Renal cortical epithelial cell (primary cell): Measurements from ENCODE around the gene HHATL. TPM values are rescaled to one million over a fixed set of nuclear protein-coding genes. Genes with fewer than 3 reads are reported as not detected.
"Not testable (repeated sequence)": the region's sequence is repeated elsewhere in the genome, so short reads cannot be mapped to it uniquely, and the experiment has no call there.

Source experiments
- DNase-seq: peaks from one replicate; pipeline ENCODE4 v3.0.0-alpha.2; 2011; ENCODE audit warnings: low read depth
- total RNA-seq: library from RNA; depleted of rRNA; stranded (reverse); fragments of >200 nt; gene quantifications from 2 replicates; pipeline ENCODE4 v1.2.3, GENCODE V29; 2014

The HHATL gene
- total RNA-seq, 1 donor from 2014 or later = not detected

DNA sequence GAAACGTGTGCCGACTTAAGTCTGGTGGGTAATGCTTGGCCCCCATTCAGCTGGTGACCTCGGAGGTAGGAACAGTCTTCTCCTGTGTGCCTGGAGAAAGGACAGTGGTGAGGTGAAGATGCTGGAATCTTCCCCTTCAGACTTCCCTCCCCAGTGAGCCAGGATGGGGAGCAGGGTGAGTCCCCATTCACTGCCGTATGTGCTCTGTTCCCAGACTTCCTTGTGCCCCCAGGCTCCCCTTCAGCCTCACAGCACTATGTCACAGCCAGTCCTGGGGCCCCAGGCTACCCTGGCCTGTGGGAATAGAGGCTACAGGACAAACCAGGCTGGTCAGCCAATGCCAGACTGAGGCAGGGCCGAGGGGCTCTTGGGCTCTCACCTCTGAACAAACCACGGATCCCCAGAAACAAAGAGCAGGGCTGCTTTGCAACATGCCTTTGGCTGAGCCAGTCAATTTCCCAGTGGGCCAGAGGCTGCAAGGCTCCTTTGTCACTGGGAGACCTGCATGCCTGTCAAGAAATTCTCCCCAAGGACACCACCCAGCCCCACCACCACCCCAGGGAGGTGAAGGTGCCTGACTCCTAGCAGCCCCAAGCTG is 31.8 kb upstream of the HHATL start:
- DNase-seq = no peak

DNA sequence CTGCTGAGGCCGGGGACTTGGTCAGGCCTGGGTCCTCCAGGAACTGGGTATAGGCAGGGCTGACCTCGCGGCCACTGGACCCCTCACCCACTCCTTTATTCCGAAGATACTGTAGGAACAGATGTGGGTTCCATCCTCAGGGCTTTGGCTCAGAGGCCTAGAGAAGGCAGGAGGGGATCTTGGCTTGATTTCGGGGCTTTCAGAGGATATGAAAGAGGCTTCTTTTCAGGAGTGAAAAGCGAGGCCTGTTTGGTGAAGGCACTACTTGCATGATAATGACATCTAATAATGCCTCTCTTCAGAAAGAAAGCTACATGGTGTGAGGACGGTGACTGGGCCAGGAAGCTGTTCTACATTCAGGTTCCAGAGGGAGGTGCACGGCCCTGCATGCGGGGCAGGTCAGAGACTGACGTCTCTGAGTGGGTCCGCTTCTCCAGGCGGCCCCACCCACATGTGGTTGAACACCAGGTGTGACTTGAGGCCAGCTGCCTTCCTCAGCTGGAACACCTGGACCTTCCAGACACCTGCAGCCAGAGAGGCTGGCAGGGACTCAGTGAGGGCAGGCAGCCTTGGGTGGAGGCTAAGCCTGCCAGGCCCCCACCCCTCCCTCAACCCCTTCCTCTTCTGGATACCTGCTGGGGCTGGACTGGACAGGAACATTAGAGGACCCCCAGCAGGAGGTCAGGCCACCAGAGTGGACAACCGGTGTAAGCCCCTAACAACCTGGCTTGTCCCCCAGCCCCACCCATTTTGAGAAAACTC is 31.1 kb upstream of the HHATL start:
- DNase-seq = no peak

DNA sequence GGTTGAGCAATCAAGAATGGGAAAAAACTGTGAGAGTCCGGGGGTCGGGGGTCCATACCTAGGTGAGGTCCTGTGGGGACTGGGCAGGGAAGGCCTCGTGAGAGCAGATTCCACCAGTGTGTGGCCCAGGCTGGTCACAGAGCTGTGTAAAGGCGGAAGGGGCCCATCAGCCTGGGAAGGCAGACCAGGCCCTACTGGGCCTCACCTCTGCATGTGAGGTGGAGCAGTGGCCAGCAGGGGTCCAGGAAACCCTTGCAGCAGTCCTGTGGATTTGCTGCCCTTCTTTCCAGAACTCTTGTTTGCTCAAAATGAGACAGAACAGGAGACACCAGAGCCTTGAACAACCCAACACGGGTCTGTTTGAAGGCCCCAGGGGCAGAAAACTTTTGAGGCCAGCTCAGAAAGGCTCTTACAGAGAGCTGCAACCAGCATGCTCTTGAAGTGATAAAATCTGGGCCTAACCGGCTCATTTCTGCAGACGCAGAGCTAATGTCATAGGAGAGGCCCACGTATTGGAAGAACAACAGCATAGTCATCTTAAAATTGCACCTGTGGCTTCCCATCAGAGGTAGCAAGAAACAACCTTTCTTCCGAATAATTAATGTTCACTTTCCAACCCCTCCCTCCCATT is 30.3 kb upstream of the HHATL start:
- DNase-seq = no peak

DNA sequence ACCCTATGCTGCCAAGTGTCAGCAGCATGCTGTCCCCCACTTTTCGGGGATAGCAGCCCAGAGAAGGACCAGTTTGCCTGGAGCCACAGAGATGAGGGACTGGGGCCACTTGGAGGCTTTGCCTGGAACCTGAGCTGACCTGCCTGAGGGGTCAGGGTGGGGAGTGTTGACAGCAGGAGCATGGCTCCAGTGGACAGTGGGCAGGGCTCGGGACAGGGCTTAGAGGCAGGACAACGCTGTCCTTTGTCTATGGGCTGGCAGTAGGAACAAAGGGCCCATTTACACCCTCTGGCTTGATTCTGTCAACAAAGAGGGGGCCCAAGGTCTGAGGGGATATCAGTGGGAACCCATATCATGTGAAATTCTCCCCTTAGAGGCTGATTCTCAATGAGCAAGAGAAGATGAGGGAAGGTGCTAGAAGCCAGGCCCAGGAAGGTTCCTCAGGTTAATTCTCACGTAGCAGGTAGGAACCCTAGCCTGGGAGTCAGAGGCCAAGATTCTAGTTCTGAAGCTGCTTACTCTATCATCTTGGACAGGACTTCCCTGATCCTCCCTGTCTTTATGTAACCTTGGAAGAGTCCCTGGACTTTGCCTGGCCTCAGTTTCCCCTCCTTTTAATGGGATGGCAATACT is 29.7 kb upstream of the HHATL start:
- DNase-seq = no peak

DNA sequence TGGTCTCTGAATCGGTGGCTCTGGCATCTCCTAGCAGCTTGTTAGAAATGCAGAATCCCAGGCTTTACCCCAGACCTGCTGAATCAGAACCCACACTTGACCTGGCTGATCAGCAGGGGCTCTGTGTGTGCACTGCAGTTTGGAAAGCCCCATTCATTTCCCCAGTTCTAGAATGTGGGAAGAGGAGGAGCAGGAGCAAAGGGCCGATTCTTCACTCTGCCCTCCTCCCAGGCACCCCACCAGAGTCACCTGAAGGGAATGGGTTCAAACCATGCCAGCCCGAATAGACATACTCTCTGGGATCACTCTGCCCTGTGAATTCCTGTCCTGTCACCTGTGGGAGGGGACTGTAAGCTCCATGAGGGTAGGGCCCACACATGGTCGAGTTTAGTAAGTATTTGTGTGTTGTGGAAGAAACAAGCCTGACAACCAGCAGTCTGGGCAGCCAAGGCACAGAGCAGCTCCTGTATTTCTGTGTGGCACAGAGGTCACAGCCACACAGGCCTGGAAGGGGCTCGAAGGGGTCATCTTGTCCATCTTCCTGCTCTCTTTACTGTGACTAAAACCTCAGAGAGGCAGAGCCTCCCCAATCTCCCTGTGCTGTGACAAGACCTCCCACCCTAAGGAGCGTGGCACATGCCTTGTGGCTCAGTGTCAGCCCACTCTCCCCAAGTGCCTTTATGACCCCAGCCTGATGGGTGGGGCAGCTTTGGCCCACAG is 29.0 kb upstream of the HHATL start:
- DNase-seq = no peak

DNA sequence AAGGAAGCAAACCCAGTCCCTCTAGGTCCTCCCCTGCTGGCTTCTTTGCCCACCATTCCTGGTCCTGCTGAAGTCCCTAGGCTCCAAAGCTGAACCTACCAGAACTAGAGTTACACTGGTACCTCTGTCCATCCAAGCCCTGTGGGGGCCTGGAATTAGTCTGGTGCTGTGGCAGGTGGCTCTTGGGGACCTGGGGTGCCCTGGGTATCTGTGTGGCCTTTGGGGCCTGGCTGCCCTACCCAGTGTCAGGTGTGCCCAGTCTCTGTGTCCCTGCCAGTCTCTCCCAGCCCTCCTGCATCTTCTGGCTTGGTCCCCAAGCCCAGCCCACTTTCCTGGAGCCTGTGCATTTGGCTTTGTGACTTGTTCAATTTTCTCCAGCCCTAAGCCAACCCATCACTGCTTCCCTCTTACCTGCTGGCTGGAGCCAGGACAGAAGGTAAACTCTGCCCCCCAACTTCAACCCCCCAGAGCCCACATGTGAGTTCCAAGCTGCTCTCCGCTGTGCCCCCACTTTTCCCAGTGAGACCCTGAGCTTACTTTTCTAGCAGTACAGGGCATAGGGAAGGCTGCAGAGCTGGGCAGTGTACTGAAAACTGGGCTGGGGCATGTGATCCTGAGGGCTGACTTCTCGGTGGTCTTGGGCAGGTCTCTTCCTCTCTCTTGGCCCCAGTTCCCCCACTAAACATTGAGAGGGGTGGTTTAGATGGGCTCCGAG is 28.3 kb upstream of the HHATL start:
- DNase-seq = no peak

DNA sequence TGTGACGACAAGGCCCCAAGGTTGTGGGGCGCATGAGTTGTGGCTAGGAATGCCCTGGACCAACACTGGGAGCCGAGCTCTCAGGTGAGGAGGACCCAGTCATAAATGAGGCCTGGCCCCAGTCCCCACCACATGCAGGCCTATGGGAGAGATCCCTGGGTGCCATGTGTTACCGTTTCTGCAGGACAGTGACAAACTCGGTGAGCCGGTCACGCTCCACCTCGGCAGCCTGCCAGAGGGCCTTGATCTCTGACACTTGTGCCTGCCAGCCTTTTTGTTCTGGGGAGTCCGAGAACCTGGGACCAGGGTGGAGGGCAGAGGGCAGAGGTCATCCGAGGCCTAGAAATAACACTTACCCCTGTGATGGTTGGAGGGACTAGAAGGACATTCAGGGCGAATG is 27.7 kb upstream of the HHATL start:
- DNase-seq = no peak

DNA sequence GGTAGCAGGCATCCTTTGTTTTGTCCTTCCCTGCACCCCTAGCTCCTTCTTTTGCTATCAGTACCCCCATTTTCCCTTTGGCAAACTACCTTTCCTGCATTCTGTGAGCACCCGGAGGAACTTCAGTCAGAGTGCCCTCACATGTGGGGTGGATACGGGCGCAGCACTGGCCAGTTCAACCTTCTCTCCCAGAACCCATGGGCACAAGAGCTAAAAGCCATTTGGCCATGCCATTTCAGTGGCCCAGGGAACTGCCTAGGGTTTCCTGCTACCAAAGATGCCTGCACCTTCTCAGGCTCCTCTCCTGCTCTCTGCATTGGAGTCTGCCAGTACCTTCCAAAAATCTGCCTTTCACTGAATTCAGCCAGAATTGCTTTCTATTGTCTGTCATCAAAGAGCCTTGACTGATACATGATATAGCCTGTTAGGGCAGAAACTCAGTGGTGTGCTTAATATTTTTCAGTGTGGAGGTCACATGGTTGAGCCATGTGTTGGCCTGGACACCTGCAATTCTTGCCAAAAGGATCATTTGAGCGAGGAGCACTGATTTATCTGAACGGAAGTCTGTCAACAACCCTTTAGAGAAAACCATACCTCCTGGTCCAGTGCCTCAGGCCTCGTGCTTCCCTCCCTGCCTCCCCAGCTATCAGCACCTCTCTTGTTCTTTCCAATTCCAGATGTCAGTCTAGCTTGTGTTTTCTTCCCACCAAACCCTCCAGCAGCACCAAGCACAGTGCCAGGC is 27.0 kb upstream of the HHATL start:
- DNase-seq = no peak

DNA sequence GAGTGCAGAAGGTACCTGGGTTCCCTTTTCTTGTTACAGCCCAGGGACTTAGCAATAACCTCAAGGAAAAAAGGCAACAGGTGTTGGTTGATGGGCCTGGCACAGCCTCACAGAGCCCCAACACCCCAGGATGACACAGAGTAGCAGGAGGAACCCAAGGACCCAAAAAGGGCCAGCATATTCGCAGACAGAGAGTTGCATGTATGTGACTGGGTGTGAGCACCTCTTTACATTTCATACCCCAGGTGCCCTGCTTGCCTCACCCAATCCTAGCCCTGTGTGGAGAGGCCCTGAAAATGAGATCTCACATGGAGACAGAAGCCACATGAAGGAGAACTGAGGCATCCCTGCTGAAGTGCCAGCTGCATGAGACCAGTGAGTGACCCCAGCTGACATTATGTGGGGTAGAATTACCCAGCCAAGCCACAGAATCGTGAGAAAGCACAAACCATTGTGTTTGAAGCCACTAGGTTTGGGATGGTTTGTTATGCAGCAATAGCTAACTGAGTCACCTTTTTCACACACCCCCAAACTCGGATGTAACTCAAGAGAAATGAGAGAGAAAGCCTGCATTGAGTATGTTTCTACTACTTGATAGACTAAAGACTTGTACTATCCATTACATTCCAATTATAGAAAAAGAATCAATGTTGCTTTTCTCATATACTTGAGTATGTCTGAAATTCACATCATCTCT is 26.2 kb upstream of the HHATL start:
- no peak for DNase-seq

DNA sequence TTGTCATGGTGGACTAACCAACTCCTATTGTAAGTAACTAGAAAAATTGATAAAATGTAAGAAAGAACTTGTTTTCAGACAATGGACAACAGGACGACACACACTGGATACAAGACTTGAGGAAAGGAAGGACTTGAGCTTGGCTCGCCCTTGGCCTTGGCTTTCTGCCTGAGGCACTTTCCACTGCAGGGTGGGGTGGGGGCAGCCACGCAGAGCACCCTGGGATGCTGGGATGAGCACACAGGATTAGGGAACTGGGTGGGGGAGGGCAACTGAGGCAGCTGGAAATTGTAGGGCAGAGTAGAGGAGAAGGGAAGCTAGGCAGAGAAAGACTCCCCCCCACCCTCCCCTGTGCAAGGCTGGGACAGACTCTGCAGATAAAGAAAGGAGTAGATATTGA is 25.5 kb upstream of the HHATL start:
- DNase-seq = no peak

DNA sequence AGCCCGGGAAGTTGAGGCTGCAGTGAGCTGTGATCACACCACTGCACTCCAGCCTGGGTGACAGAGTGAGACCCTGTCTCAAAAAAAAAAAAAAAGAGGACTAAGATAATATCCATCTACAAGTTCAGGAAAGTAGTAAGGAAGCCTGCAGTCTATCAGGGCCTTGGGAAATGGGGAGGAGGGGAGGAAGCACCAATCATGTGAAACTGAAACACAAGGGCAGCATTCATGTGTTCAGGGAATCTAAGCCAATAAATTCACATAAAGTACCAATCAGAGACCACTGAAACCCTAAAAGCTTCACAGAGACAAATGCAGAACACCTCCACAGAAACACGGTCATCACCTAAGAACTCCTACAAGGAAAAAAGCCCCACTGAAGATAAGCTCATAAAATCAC is 22.9 kb upstream of the HHATL start:
- no peak for DNase-seq

DNA sequence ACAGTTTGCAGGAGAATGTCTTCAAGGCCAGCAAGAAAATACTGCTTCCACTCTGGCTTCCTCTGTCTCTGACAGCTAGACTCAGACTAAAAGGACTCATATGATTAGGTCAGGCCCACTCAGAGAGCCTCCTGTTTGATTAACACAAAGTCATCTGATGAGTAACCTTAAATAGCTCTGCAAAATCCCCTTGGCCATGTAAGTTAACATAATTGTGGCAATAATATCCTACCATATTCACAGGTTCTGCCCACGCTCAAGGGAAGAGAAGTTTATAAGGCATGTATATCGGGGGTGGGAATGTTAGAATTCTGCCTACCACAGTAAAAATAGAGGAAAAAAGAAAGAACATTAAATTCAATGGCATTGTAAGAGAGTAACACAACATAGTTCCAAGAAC is 20.6 kb upstream of the HHATL start:
- DNase-seq = no peak

DNA sequence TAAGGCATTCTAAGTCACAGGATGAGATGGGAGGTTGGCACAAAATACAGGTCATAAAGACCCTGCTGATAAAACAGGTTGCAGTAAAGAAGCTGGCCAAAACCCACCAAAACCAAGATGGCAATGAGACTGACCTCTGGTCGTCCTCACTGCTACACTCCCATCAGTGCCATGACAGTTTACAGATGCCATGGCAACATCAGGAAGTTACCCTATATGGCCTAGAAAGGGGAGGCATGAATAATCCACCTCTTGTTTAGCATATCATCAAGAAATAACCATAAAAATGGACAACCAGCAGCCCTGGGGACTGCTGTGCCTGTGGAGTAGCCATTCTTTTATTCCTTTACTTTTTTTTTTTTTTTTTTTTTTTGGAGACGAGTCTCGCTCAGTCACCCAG is 19.8 kb upstream of the HHATL start:
- DNase-seq = not testable (repeated sequence)

DNA sequence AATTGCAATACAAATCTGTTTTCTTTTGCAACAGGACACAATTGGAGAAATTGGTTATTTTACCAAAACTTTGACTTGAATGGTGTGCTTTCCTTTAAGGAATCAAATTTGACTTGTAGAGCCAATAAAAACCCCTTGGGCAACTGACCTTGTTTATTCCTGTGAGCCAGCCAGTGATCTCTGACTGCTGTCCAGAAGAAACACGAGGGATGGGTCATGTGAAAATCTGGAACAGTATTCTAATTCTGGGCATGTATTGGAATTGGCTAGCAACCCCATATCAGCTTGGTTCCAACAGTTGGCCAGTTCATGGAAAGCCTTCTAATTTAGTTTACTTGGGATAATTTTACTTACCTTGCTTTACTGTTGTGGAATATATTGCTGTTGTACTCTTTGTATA is 19.1 kb upstream of the HHATL start:
- DNase-seq = no peak

DNA sequence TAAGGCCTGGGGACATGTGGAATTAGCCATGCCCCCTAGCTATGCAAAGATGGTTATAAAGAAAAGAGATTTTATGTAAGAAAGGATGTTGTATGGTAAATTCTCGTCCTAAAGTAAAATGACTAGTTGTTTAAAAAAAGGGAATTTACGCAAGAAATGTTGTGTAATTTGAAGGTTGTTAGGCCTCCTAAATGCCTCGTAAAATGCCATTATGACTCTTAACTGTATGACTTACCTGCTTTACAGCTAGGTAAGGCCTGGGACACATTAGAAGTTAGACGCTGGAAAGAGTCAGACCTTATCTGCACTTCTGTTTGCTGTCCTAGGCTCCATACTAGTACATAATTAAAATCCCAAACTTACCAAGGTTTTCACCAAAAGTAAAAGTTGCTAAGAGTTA is 17.5 kb upstream of the HHATL start:
- DNase-seq = no peak

DNA sequence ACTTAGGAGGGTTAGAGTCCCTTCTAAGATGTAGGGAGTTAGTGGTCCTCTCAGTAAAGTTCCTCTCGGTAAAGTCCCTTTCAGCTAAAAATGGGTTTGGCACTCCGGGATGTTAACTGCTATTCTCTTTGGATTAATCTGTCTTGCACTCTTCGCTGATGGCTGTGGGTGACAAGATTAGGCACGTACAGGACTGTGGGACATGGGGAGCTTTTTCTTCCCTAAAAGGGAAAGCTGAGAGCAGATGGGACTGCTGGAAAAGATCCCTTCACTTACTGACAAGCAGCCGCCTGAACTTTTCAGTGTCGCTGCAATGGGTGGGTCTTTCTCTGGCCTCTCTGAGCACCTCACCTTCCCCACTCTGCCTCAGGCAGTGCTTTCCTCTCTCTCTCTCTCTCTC is 16.4 kb upstream of the HHATL start:
- DNase-seq = no peak

DNA sequence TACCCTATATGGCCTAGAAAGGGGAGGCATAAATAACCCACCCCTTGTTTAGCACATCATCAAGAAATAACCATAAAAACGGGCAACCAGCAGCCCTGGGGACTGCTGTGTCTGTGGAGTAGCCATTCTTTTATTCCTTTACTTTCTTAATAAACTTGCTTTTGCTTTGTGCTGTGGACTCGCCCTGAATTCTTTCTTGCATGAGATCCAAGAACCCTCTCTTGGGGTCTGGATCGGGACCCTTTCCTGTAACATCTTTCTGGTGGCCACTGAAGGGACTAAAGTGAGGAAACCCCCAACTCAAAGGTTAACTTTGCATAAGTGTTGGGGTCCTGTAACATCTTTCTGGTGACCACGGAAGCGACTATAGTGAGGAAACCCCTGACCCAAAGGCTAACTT is 15.7 kb upstream of the HHATL start:
- DNase-seq = no peak

DNA sequence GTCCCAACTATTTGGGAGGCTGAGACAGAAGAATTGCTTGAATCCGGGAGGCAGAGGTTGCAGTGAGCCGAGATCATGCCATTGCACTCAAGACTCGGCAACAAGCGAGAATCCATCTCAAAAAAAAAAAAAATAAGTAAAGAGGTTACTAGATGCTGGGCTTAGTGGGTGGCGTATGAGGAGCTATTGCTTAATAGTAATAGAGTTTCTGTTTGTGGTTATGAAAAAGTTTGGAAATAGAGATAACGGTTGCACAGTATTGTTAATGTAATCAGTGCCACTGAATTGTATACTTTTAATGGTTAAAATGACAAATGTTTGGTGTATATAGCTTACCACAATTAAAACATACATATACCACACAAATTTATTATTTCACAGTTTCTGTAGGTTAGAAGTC is 14.7 kb upstream of the HHATL start:
- DNase-seq = no peak

DNA sequence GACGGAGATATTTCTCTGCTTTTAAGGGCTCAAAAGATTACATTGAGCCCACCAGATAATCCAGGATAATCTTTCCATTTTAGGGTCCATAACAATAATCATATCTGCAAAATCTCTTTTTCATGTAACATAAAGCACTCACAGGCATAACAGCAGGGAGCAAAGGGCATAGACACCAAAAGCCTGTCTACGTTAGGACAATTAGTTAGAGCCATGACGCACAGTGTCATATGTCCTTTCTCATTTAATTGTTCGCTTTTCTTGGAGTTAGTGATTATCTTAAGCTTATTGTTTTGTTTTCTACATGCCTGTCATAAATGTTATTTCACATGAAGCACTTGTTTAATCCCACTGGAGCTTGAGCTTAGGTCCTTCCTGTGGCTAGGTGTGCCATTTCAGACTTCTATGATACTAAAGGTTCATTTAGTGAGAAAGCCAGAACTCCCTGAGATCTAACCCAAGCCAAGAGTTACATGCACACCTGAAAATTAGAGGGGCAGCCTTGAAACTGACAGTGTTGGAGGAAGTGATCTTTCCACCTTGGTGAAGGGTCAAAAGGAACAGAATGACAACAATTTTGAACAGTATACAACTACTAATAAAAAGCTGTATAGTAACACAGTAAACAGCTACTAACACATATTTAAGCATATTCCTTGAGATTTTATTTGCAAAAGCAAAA is 11.7 kb upstream of the HHATL start:
- DNase-seq = no peak

DNA sequence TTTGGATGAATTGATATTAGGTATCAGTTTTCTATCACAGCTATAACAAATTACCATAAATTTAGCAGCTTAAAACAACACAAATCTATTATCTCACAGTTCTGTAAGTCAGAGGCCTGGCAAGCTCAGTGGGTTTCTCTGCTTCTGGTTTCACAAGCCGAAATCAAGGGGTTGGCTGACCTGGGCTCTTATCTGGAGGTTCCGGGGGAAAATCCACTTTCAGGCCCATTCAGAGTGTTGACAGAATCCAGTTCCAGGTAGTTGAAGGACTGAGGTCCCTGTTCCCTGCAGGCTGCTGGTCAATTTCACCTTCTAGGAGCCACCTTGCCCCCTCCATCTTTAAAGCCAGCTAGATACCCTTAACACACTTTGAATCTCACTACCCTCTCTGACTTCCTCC is 11.1 kb upstream of the HHATL start:
- DNase-seq = no peak
